Kidney (tissue), 14 donors: ENCODE measurements around the gene SCN1B. TPM values are rescaled to one million over a fixed set of nuclear protein-coding genes. Genes with fewer than 3 reads are reported as not detected.
"Not testable (repeated sequence)": the region's sequence is repeated elsewhere in the genome, so short reads cannot be mapped to it uniquely, and the experiment has no call there.

Source experiments
- DNase-seq, 5 donors: peaks; one replicate each; pipeline ENCODE4 v3.0.0-alpha.2; 2013 to 2020
- FAIRE-seq: peaks from 2 replicates; lab custom pipeline; 2012; peaks lifted over from hg19 to GRCh38; lab: Jason Lieb, UNC
- H3K27ac ChIP-seq, 2 donors: one replicate each; pipeline ENCODE4 v1.7.0; 2013; ENCODE audit warnings: low read depth in 2 of 2, low read length in 2 of 2, inconsistent platforms in 1 of 2
- H3K27me3 ChIP-seq: one replicate; pipeline ENCODE4 v1.7.1; 2013; ENCODE audit warnings: low read length, inconsistent platforms; ENCODE audit not compliant: control insufficient read depth, insufficient read depth
- H3K36me3 ChIP-seq, 3 donors: one replicate each; pipeline versions ENCODE4 v1.7.0 to v1.7.1; 2013; ENCODE audit warnings: low read length in 3 of 3, control low read depth in 1 of 3, inconsistent platforms in 1 of 3; ENCODE audit not compliant: insufficient read depth in 3 of 3, control insufficient read depth in 2 of 3
- H3K4me1 ChIP-seq, 3 donors: one replicate each; pipeline versions ENCODE4 v1.7.0 to v1.7.1; 2013; ENCODE audit warnings: low read length in 3 of 3, inconsistent platforms in 1 of 3, low read depth in 1 of 3; ENCODE audit not compliant: control insufficient read depth in 2 of 3, insufficient read depth in 2 of 3
- H3K4me3 ChIP-seq, 3 donors: one replicate each; pipeline versions ENCODE4 v1.7.0 to v1.8.1; 2013; ENCODE audit warnings: low read length in 3 of 3, control low read depth in 1 of 3, inconsistent platforms in 1 of 3
- H3K9ac ChIP-seq, 3 donors: one replicate each; pipeline versions ENCODE4 v1.7.0 to v1.7.1; 2013; ENCODE audit warnings: low read length in 3 of 3, control low read depth in 1 of 3, inconsistent platforms in 1 of 3
- H3K9me3 ChIP-seq, 3 donors: one replicate each; pipeline versions ENCODE4 v1.7.0 to v1.7.1; 2013; ENCODE audit warnings: low read length in 3 of 3, control low read depth in 1 of 3, inconsistent platforms in 1 of 3; ENCODE audit not compliant: control insufficient read depth in 2 of 3, insufficient read depth in 1 of 3
- CTCF ChIP-seq: IDR thresholded peaks from 3 replicates; pipeline ENCODE4 v1.5.1; 2012; ENCODE audit warnings: mild to moderate bottlenecking, moderate library complexity, borderline replicate concordance; ENCODE audit not compliant: insufficient read depth; ENCODE audit errors: extremely low read depth
- intact Hi-C: fragments of 100-400 bp; cut with DNase I; formaldehyde crosslinking; loops from one replicate; pipeline ENCODE4 v1.11.1; 2022
- polyA plus RNA-seq: library from polyadenylated mRNA; stranded (reverse); fragments of 350-450 nt; fragmentation: Illumina TruSeq; extraction: RNeasy Lipid Tissue Mini Kit (QIAGEN cat#74804); gene quantifications from one replicate; pipeline ENCODE4 v1.2.3, GENCODE V29; 2014; ENCODE audit warnings: low read depth, low replicate concordance; ENCODE audit not compliant: insufficient read depth
- total RNA-seq: library from RNA; stranded (reverse); fragmentation: NEBNext Ultra II Directional; extraction: Animal tissue kit (Norgen Biotek cat#: 25700); gene quantifications from one replicate; pipeline ENCODE4 v1.2.1, GENCODE V29; 2021
- donor health status: control.
- donor health status: control.
- donor health status: control.
- donor health status: control.
- donor health status: control.
- donor health status: DM: yes; HTN: yes; CAD: no.
- donor health status: Normal renal cell carcinoma (clear cell type).

The SCN1B gene
- total and polyA plus RNA-seq, 2 donors from 2014 or later, result 9.6 to 24.1 TPM

DNA sequence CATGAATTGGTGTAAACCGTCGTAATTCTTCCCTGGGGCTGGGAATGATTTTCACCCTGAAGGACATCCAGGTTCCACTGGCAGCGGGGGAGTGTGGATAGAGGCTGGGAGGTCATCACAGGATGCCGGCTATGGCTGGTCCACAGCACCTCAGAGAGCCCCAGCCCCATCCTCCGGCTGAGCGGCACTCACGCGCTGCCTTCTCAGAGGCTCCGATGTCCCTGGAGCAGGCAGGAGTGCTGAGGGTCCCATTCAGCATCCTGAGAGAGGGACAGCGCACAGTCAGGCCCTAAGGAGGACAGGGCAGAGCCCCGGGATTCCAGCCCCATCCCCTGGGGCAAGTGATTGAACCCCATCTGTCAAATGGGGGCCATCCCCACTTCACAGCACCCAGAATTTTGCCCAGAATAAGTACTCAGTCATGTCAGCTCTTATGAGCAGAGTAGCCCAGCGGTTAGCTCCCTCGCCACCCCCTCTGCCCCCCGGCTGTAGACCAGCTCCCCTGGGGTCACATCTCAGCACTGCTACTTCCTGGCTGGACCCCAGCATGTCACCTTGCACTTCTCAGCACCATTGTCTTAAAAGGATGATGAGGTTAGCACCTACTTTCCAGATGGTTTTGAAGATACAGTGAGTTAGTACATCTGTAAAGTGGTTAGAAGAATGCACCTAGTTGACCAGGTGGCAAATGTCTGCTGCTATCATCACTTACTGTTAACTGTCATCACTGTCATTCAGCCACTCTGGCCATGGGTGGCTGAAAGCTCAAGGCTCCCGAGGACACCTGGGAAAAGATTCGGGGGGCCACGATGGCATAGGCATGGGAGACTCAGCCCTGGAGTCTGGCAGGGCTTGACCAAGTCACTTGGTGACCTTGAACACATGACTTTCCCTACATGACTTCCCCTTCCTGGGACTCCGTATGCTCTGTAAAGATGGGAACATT is 18.3 kb upstream of the SCN1B start:
- H3K27ac ChIP-seq, result peak overlapping the region in 1 of 2 donors; percentile 15
- intact Hi-C loops, result loop anchor here (5.0 kb wide), 1 partner anchor 40 kb away; no protein-coding TSS in a partner anchor
- FAIRE-seq, result no peak

GRCh38 chr19:35013041-35013819 is 17.0 kb upstream of the SCN1B start:
- Histone ChIP-seq H3K27me3 (no peaks in the 10 kb centered on the region), H3K27ac (no peak overlapping the region), H3K9me3 (no peaks in the 10 kb centered on the region), H3K36me3 (peaks cover 6 to 19% (median 7%) of the 10 kb centered on the region in 3 donors), H3K4me3 (no peak overlapping the region), H3K4me1 (peaks cover 0 to 9% (median 0%) of the 10 kb centered on the region in 3 donors), H3K9ac (no peak overlapping the region)
- peak; percentile 92 for TF ChIP-seq CTCF
- intact Hi-C loops, result loop anchor here (5.0 kb wide), 1 partner anchor 41 kb away; no protein-coding TSS in a partner anchor
- DNase-seq (peak; percentile 64 to 91 (median 81)), FAIRE-seq (no peak)

More for the DNA sequence above, 18.3 kb upstream of the SCN1B start:
- peaks cover 0 to 9% (median 0%) of the 10 kb centered on the region in 3 donors for H3K4me1 ChIP-seq
- H3K9me3 ChIP-seq, result no peaks in the 10 kb centered on the region
- peaks cover 6 to 19% (median 6%) of the 10 kb centered on the region in 3 donors for H3K36me3 ChIP-seq
- DNase-seq, result peak in 1 of 5 donors; percentile 37
- H3K4me3 ChIP-seq, result no peak overlapping the region
- H3K27me3 ChIP-seq, result no peaks in the 10 kb centered on the region
- H3K9ac ChIP-seq, result no peak overlapping the region
- TF ChIP-seq CTCF, result no peak

DNA sequence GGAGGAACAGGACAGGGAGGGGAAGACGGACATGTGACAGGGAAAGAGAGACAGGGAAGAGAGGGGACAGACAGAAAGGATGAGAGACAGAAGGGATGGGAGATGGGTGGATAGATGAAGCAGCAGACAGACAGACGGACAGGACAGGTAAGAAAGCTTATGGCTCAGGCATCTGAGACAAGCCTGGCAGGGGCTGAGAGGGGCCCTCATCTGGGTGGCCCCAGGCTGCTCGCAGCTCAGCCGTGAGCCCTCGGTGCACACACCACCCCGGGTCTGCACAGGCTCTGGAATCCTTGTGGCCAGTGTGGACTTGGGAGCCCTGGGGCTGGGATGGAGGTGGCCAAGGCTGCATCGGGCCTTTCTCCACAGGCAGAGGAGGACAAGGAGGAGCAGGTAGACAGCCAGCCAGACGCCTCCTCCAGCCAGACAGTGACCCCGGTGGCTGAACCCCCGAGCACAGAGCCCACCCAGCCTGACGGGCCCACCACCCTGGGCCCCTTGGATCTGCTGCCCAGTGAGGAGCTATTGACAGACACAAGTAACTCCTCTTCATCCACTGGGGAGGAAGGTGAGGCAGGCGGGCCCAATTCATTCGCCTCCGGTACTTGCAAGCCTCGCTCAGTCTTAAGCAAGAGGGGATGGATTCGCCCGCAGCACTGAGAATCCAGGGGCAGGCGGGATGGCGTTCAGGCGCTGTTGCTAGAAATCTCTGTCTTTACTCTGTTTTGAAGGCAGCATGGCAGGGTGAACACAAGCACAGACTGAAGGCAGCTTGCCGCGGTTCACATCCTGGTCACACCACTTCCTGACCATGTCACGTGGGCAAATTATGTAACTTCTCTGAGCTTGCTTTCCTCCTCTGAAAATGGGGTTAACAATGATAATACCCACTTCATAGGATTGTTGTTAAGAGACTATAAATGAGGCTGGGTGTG is 16.2 kb upstream of the SCN1B start:
- Histone ChIP-seq H3K9me3 (no peaks in the 10 kb centered on the region), H3K9ac (no peak overlapping the region), H3K27me3 (no peaks in the 10 kb centered on the region), H3K4me3 (no peak overlapping the region), H3K36me3 (peaks cover 6 to 26% (median 9%) of the 10 kb centered on the region in 3 donors), H3K4me1 (peaks cover 0 to 9% (median 0%) of the 10 kb centered on the region in 3 donors), H3K27ac (no peak overlapping the region)
- intact Hi-C loops, result loop anchor here (5.0 kb wide), 1 partner anchor 42 kb away; no protein-coding TSS in a partner anchor
- DNase-seq (peak in 1 of 5 donors; percentile 39), FAIRE-seq (no peak)
- no peak for TF ChIP-seq CTCF

- intact Hi-C loops, result loop anchor here (5.0 kb wide), 1 partner anchor 42 kb away; no protein-coding TSS in a partner anchor
- H3K9ac ChIP-seq, H3K27ac ChIP-seq, H3K4me1 ChIP-seq, H3K9me3 ChIP-seq, H3K4me3 ChIP-seq, H3K27me3 ChIP-seq, DNase-seq, FAIRE-seq: not testable (repeated sequence)
- peaks cover 11 to 25% (median 12%) of the 10 kb centered on the region in 3 donors for H3K36me3 ChIP-seq
Observed at GRCh38 chr19:35014774-35015173, 15.5 kb upstream of the SCN1B start.
